Coronary artery (tissue), 2 donors: ENCODE data around the gene ABCA1.
A peak's percentile ranks its signal among the peaks of the same experiment; 100 is the strongest.
"Not testable (repeated sequence)": the region's sequence is repeated elsewhere in the genome, so short reads cannot be mapped to it uniquely, and the experiment has no call there.

Experiments used
- DNase-seq: peaks from one replicate; pipeline ENCODE4 v3.0.0-alpha.2; 2017; ENCODE audit warnings: low spot score
- H3K27ac ChIP-seq, 2 donors: fragments of 200-600 bp; sonication (generic); one replicate each; pipeline ENCODE4 v1.5.1; 2016 to 2019
- H3K4me3 ChIP-seq: fragments of 200-600 bp; sonication (generic); 2 replicates; pipeline ENCODE4 v1.5.1; 2016; ENCODE audit warnings: mild to moderate bottlenecking, moderate library complexity
- CTCF ChIP-seq: fragments of 200-600 bp; sonication (generic); IDR thresholded peaks from one replicate; pipeline ENCODE4 v1.5.1; 2019; ENCODE audit warnings: antibody characterized with exemption

ABCA1 gene

GRCh38 chr9:104941597-104941996 is 13.6 kb upstream of the ABCA1 start:
- DNase-seq: no peak

GRCh38 chr9:104936291-104936690 is 8.3 kb upstream of the ABCA1 start:
- Histone ChIP-seq H3K27ac (no peak overlapping the region), H3K4me3 (no peak overlapping the region)
- TF ChIP-seq CTCF: no peak
- no peak for DNase-seq

More at GRCh38 chr9:104941597-104941996, 13.6 kb upstream of the ABCA1 start:
- no peak for TF ChIP-seq CTCF
- no peak overlapping the region for H3K27ac ChIP-seq
- no peak overlapping the region for H3K4me3 ChIP-seq

GRCh38 chr9:104935501-104935810 is 7.5 kb upstream of the ABCA1 start:
- DNase-seq, H3K4me3 ChIP-seq: not testable (repeated sequence)
- peak overlapping the region in 1 of 2 donors; percentile 31 for H3K27ac ChIP-seq

GRCh38 chr9:104934691-104935500 is 6.9 kb upstream of the ABCA1 start:
- Histone ChIP-seq H3K27ac (no peak overlapping the region), H3K4me3 (no peak overlapping the region)
- DNase-seq: no peak
- no peak for TF ChIP-seq CTCF

GRCh38 chr9:104933091-104933490 is 5.1 kb upstream of the ABCA1 start:
- not testable (repeated sequence) for H3K27ac ChIP-seq, DNase-seq, H3K4me3 ChIP-seq

- DNase-seq: no peak
- no peak overlapping the region for H3K4me3 ChIP-seq
- no peak for TF ChIP-seq CTCF
- no peak overlapping the region for H3K27ac ChIP-seq
Observed at GRCh38 chr9:104931256-104931655, 3.3 kb upstream of the ABCA1 start.

GRCh38 chr9:104927216-104927911 is 591 bp downstream of the ABCA1 start:
- peak; percentile 77 for DNase-seq
- TF ChIP-seq CTCF: no peak
- Histone ChIP-seq H3K4me3 (peak overlapping the region; percentile 98), H3K27ac (peak overlapping the region; percentile 88 to 98)

- Histone ChIP-seq H3K27ac (peak overlapping the region in 1 of 2 donors; percentile 60), H3K4me3 (peak overlapping the region; percentile 45)
- no peak for DNase-seq
- TF ChIP-seq CTCF: no peak
Observed at GRCh38 chr9:104923740-104924139, 4.2 kb downstream of the ABCA1 start.
